GM06990 (cell line): ENCODE results near the gene DGKE.

Source experiments
- DNase-seq: peaks from one replicate; pipeline ENCODE4 v3.0.0-alpha.2; 2011; ENCODE audit not compliant: insufficient read length; ENCODE audit errors: extremely low read depth
- H3K27me3 ChIP-seq: replicated peaks from 2 replicates; pipeline ENCODE4 v1.6.0; 2011; ENCODE audit warnings: low read length; ENCODE audit not compliant: control insufficient read depth, insufficient read depth
- H3K36me3 ChIP-seq: 2 replicates; pipeline ENCODE4 v1.5.1; 2011; ENCODE audit warnings: low read length; ENCODE audit not compliant: control insufficient read depth, insufficient read depth
- H3K4me3 ChIP-seq: replicated peaks from 2 replicates; pipeline ENCODE4 v1.5.1; 2011; ENCODE audit warnings: low read depth, mild to moderate bottlenecking, control low read depth, low read length
- CTCF ChIP-seq: IDR thresholded peaks from 2 replicates; pipeline ENCODE4 v1.5.1; 2011; ENCODE audit warnings: low read length, control low read depth, mild to moderate bottlenecking, inconsistent platforms; ENCODE audit not compliant: insufficient read depth, poor library complexity, severe bottlenecking

The DGKE gene

GRCh38 chr17:56893503-56893902 is 59.6 kb downstream of the DGKE start:
- no peak overlapping the region for H3K4me3 ChIP-seq
- DNase-seq, result no peak
- no peak for TF ChIP-seq CTCF
- peaks cover 69% of the 10 kb centered on the region for H3K36me3 ChIP-seq
- no peaks in the 10 kb centered on the region for H3K27me3 ChIP-seq

GRCh38 chr17:56894859-56895455 is 61.0 kb downstream of the DGKE start:
- TF ChIP-seq CTCF, result no peak
- Histone ChIP-seq H3K27me3 (no peaks in the 10 kb centered on the region), H3K36me3 (peaks cover 72% of the 10 kb centered on the region), H3K4me3 (no peak overlapping the region)
- no peak for DNase-seq

GRCh38 chr17:56896217-56896967 is 62.4 kb downstream of the DGKE start:
- DNase-seq, result no peak
- H3K27me3 ChIP-seq, result no peaks in the 10 kb centered on the region
- H3K4me3 ChIP-seq, result no peak overlapping the region
- H3K36me3 ChIP-seq, result peaks cover 69% of the 10 kb centered on the region
- TF ChIP-seq CTCF, result no peak

- Histone ChIP-seq H3K36me3 (peaks cover 69% of the 10 kb centered on the region), H3K4me3 (no peak overlapping the region), H3K27me3 (no peaks in the 10 kb centered on the region)
- DNase-seq, result no peak
- TF ChIP-seq CTCF, result no peak
Measured at GRCh38 chr17:56896968-56897359, 63.0 kb downstream of the DGKE start.

- no peak for TF ChIP-seq CTCF
- Histone ChIP-seq H3K27me3 (no peaks in the 10 kb centered on the region), H3K4me3 (no peak overlapping the region), H3K36me3 (peaks cover 70% of the 10 kb centered on the region)
- DNase-seq, result no peak
Measured at GRCh38 chr17:56897646-56898424, 63.9 kb downstream of the DGKE start.
